Measurements from ENCODE around the gene UGT2A2.

Gene UGT2A2

DNA sequence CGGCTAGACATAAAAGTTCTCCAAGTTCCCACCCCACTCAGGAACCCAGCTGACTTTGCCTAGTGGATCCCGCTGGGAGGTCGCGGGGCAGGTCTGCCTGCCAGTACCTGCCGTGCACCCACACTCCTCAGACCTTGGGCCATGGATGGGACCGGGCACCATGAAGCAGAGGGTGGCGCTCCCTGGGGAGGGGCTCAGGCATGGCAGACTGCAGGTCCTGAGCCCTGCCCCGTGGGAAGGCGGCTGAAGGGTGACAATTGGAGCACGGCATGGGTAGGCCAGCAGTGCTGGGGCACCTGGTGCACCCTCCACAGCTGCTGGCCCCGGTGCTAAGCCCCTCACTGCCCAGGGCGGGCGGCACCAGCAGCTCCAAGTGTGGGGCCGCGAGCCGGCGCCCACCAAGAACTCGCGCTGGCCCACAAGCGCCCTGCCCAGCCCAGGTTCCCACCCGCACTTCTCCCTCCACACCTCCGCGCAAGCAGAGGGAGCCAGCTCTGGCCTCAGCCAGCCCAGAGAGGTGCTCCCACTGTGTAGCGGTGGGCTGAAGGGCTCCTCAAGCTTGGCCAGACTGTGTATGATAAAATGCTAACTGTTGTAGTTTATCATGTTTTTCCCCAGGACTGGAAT lies 63.1 kb downstream of the UGT2A2 start:
- DNase-seq (ENCODE audit: low spot score) = no peak

DNA sequence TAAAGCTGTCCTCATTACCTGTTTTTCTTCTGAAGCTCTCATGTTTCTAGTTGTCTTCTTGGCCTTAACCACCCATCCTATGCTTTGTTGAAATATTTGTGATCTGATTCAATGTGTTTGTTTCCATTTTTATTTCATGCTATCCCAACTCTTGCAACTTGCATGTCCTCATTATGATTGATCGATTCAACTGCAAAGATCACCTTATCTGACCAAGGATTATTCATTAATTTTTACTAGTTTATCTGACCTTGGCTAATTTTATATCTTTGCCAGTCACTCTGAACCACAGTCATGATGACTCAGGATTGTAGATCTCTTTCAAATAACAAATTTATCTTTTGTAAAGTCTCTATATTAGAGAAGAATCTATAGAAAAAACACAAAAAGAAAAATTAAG lies 70.7 kb downstream of the UGT2A2 start:
- no peak for DNase-seq (ENCODE audit: low spot score)

DNA sequence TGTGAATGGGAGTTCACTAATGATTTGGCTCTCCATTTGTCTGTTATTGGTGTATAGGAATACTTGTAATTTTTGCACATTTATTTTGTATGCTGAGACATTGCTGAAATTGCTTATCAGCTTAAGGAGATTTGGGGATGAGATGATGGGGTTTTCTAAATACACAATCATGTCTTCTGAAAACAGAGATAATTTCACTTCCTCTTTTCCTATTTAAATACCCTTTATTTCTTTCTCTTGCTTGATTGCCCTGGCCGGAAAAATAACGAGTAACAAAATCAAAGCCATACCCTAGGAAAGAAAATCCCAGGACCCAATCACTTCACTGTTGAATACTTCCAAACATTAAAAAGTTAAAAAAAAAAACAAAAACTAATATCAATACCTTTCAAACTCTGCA lies 76.0 kb downstream of the UGT2A2 start:
- no peak for DNase-seq (ENCODE audit: low spot score)

DNA sequence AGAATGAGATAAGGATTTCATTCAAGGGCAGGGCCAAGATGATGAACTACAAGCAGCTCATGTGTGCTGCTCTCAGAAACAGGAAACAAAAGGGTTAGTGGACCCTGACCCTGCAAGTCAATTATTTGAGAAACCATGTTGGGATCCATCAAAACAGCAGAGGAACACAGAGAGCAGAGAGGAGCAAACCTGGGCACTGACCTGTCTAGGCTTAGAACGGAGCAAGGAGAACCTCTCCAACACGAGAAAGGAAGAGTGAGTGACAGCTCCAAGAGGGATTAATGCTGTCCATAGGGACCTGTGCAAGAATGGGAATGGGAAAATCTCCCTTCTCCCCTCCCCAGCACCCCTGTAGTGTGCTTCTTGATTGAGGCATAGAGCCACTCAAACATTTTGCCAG lies 89.8 kb downstream of the UGT2A2 start:
- no peak for DNase-seq (ENCODE audit: low spot score)

DNA sequence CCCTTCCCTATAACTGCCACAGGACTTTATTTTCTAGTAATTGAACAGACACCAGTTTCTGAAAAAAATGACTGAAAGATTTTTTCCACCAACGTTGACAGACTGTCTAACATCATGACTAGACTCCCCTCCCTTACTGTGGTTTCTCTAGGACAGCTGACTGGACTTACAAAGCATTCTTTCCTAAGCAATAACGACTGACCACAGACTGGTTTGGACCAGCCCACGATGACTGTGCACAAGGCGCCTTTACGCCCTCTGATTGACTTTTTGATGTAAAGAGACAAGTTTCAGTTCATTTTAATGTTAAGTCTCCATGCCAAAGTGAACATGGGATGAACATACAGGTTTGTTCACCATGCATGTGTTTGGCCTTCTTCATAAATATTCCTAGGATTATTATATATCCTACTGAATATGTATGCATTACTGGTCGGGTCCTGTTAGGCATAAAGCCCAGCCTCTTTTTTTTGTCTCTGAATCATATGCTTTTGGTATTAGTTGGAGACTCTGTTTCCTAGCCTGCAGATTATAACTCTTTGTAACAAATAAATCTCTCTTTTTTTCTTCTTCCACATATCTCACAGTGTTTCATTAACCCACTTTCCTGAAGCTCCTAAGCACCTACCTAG lies 93.2 kb downstream of the UGT2A2 start:
- DNase-seq (ENCODE audit: low spot score) = peak; percentile 21

Data from RKO (cell line).